ENCODE measurements around the gene ANO2.

Gene ANO2

DNA sequence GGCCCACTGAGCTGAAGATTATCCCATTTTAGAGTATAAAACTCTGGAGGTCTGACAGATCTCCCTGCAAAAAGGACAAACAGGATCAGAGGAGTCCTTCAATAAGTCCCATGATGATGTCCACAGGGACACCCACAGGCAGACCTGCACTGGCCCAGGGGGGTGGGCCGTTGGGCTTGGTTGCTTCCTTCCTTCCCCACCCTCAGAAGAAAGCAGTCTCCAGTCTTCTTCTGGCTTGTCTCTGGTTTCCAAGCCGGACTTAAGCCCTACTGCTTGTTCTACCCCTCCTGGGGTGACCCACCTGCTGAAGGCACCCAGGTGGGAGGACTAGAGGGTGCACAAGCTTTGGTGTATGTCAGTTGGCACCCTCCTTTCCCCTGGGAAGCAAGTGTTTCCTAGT lies 209.0 kb downstream of the ANO2 start:
- in situ Hi-C loops (cut with HindIII; ENCODE audit: low sequenced_read_pairs): no loop called here

DNA sequence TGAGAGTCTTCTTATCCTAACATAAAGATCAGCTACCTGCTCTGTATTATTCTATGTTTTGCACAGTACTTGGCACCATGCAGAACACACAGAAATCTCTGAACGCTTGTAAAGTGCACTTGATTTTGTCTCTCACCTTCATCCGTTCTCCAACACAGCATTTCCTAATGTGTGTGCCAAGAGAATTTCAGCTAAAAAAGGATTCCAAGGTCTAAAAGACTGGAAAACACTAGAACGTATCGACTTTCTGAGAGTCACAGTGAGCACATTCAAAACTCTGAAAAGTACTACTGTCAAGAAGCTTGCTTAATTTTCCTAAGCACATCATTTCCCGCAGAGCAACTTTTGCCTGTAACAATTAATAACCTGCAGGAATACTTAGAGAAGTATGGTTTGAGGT lies 211.1 kb downstream of the ANO2 start:
- in situ Hi-C loops (cut with HindIII; ENCODE audit: low sequenced_read_pairs): no loop called here

DNA sequence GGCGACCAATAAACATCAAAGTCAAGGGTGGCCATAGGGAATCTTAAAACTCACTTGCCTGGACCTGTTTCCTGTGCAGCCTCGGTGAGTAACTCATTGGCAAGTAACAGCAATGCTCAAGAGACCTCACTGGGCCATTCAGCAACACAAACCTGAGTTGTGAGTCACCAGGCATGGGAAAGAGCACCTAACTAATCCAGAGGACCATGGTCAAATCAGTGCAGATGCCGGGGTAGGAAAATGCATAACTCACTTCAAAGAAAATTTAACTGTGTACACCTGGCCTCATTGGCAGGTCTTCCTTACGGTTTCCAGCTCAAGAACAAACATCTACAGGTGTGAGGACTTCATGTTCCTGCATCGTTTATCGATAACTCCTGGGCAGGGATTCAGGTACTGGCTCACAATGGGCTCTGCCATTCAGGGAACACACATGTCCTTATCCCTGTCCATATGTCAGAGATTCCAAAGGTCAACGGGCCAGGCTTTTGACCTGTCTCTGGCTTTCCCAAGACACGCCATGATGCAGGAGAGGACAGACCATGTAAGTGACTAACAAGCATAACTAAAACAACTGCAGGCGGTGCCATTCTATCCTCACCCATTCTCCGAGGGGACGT lies 211.8 kb downstream of the ANO2 start:
- in situ Hi-C loops (cut with HindIII; ENCODE audit: low sequenced_read_pairs): no loop called here

DNA sequence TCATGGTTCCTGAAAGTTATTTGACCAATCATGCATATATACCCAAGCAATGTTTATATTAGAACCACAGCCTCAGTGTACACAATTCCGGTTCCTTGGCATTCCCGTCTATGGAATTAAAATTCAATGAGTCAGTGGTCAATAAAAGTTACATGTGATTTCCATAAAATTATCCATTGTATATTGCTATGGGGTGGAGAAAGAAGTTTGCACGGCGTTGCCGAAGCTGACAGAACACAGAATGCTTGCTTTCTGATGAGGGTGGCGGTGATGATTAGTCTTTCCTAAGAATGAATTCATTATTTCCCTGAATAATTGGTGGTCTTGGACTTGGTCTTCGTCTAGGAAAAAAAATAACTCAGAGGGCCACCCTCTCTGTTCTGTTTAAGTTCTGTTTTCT lies 214.1 kb downstream of the ANO2 start:
- in situ Hi-C loops (cut with HindIII; ENCODE audit: low sequenced_read_pairs): no loop called here

DNA sequence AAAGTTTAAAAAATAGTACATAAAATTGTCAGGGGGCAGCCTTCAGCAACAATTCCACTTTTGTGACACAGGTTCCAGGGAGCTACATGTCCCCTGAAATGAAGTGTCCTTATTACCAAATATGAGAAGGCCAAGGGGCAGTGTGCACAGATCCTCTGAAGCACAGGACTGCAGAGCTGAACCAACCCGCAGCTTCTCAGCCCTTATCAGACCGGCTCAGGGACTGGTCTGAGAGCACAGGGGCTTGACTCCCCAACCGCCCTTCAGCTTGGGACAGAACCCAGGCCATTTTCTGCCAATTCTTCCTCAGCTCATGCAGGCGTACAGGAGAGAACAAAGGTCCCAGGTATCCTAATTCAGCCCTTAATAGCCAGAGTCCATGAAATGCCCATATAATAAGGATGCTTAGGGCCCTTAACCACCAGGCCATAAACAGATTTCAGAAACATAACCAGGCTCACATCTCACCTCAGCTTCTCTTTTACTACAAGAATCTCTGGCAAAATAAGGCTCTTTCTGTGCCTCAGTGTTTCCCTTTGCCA lies 221.3 kb downstream of the ANO2 start:
- in situ Hi-C loops (cut with HindIII; ENCODE audit: low sequenced_read_pairs): no loop called here

DNA sequence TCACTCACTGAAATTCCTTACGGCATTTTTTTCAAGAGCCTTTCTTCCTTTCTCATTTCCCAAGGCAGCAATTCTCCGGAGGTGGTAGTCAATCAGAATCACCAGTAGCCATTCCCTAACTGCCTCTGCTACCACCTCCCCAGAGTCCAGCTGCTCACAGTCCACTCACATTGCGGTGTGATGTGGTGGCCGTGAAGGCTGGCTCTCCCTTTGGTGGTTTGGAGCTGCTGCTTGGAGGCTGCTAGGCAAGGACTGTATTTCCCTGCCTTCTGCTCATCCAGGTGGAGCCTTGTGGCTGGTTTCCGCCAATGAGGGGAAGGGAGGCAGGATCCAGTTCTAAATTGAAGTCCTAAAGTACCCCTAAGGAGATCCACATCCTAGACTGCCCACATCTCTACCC lies 222.0 kb downstream of the ANO2 start:
- in situ Hi-C loops (cut with HindIII; ENCODE audit: low sequenced_read_pairs): no loop called here

DNA sequence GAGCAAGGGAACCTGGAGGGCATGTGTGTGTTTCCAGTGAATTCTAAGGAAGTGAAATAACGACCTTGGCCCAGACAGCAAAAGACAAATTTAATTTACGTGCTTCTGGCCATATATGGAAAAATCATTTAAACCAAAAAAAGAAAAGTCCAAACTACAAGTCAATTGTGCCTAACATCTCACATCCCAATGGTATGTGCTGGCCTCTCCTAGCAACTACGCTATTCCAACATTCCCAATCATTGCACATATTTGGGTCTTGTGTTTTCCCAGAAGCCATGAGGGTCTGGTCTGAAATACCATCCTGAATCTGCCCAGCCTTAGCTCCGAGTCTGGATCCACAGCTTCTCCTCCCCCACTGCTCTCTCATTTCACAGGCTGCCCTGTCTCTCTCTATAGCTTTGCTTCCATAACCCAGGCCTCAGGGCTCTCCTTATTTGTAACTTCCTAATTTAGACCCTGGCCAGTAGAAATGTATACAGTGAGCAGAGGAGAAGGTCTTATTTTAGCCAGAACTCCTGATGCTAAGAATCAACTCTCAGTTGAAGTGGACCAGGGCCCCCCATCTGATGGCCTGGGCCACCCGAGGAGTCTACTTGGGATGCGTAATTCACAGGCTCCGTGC lies 224.6 kb downstream of the ANO2 start:
- in situ Hi-C loops (cut with HindIII; ENCODE audit: low sequenced_read_pairs): no loop called here

DNA sequence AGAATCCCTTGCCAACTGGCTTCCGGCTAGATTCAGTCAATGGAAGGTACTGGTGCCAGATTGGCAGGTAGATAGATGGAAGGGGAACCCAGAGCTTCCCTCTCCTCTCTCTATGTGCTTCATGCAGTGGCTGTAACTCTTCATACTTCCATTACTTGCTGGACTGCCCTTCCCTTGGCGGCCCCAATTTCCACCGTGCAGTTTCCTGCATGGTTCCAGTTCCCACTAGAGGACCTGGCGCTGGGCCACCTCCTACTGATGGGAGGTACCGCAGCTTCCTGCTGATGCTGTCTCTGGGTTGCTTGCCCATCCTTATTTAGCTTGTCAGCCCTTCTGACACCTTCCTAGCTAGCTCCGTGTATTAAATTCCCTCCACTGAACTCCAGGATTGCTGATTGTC lies 226.4 kb downstream of the ANO2 start:
- in situ Hi-C loops (cut with HindIII; ENCODE audit: low sequenced_read_pairs): no loop called here

DNA sequence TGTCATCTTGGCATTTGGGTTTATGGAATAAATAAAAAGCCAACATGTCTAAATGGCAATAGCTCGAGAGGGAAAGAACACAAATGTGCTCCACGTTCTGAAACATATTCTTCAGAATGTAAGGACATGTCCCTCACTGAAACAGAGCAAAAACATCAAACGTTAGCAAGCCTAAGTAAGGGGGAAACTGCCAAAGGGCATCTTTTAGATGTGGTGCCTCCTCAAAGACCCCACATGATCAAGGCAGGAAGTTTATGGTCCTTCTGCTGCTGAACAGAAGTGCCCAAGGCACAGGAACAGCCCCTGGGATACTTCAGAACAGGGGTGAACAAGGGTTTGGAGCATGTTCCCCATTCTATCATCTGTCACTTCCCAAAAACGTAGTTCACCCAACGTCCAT lies 227.0 kb downstream of the ANO2 start:
- in situ Hi-C loops (cut with HindIII; ENCODE audit: low sequenced_read_pairs): no loop called here

DNA sequence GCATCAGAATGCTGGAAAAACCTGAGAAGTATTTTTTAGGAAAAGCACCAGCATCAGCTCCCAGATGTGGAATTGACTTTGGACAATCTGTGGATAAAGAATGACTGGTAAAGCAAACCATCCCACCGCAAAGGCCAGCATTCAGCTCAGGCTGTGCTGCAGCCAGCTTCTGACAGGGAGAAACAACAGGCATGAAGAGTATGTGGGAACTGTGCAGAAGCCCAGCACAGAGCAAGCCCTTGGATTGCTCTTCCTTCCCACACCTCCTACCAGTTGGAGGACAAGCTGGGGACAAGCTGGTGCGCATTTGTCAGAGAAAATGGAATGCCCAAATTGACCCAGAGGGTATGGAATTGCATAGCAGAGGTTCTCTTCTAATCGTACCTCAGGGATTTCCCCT lies 228.1 kb downstream of the ANO2 start:
- in situ Hi-C loops (cut with HindIII; ENCODE audit: low sequenced_read_pairs): no loop called here

DNA sequence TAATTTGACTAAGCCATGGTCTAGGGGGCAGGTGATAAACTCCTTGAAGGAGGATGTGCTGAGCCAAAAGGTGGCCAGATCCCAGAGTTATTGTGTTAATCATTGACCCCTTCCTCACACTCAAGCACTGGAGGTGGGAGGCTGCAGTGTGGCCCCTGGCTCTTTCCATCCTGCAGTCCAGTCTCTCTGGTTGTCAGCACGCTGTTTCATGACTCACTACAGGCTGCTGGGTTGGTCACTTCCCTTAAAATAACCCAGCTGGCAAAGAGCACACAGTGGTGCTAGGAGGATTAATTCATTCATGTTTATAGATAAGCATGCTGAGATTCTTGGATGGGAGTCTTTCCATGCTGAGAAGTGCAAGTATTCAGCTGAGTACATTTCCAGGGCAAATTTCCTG lies 228.9 kb downstream of the ANO2 start:
- in situ Hi-C loops (cut with HindIII; ENCODE audit: low sequenced_read_pairs): no loop called here

DNA sequence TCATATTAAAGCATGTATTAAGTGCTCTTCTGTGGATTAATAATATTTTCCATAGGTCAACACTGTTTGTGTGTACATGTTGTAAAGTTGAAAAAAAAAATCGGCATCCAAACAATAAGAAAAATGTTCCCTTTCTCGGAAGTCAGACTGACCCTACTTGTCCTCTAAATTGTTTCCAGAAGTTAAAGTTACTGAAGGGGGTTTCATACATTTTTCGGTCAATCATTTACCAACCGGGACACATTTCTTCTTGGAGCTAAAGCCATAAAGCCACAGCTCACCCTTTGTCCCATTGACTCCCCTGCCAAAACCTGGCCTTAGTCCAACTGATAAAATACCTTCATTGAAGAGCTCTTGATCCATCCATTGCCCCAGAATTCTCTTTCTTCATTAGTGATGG lies 230.0 kb downstream of the ANO2 start:
- in situ Hi-C loops (cut with HindIII; ENCODE audit: low sequenced_read_pairs): no loop called here

DNA sequence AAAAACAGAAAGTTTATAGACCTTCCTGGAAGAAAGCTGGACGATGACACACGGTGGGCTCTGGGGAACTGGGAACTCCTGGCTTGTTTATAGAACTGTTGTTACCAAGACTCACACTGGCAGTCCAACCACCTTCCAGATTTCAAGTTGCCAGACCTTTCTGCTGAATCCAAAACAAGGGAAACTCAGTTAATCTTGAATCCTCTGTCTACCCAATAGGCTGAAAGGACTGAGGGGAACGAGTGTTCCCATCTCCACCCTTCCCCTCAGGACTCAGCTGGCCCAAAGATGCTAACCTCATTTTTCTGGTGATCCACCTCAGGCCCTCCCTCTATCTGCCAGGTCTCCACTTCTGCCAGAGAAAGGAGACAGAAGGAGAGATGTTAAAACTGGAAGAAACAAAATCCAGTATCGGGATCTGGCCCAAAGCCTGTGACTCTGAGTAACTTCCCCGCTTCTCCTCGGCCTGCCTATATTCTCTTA lies 231.4 kb downstream of the ANO2 start:
- in situ Hi-C loops (cut with HindIII; ENCODE audit: low sequenced_read_pairs): no loop called here

DNA sequence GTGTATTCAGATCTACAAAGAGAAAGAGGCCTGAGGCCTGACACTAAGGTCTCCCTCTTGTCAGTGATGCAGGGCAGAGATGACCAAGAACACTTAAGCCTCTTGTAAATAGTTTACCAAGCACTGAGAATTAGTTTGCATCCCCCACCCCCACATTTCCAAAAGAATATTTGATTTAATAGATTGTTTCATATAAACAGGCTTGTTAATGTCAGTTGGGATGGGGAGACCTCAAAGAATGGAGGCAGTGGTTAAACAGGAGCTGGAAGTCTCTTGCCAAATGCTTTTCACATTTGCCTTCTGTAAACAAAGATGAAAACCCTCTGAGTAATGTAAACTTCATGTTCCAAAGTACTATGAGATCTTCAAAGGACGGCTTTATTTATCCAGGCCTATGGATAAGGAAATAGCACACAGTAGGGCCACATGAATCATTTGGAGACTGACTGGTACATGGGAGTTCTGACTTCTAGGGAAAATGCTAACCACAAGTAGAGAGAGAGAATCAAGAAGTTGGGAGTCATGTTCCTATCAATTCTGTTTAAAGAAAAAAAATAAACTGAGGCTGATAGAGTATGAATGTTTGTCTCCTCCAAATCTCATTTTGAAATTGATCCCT lies 234.7 kb downstream of the ANO2 start:
- in situ Hi-C loops (cut with HindIII; ENCODE audit: low sequenced_read_pairs): no loop called here

DNA sequence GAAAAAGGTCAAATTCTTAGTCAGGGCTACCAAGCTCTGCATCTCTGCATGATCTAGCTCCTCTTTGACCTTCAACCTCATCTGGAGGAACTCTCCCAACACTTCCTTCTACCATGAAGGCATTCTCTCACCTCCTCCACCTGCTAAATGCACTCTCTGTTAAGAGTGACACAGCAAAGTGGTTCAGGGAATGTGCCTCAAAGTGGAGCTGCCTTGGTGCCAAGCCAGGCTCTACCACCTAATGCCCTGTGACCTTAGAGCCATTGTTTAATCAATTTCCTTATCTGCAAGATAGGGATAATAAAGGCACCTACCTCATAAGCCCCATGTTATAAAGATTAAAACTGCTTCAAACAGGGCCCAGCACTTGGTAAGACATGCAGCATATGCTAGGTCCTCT lies 236.7 kb downstream of the ANO2 start:
- in situ Hi-C loops (cut with HindIII; ENCODE audit: low sequenced_read_pairs): no loop called here

DNA sequence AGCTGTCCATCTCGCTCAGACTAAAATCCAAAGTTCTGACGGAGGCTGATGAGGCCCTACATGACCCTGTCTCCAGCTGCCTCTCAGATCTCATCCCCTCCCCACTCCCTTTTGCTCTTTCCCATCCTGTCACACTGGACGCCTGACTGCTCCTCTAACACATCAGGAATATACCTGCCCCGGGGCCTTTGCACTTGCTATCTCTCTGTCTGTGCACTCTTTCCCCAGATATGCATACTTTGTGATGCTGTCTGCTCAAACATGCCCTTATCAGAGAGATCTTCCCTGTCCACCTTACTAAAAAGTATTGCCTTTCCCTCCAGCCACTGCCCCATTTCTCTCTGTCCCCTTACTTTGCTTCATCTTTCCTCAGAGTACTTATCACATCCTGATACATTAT lies 238.8 kb downstream of the ANO2 start:
- in situ Hi-C loops (cut with HindIII; ENCODE audit: low sequenced_read_pairs): no loop called here

DNA sequence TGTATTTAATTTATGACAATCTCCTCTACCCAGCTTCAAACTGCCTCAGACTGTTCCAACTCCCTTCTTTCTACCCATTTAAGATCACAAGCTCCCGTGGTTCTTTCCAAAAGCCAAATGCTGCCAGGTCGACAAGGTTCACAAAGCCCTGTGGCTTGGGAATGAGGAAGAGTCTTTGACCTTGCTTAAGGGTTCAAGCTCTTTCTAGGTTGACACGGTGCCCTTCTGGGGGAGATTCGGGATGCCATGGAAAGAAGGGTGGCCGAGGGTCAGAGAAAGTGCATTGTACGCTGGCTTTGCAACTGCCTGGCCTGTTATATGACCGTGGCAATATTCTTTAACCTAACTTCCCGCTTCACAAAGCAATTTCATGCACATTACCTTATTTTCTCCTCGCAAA lies 239.3 kb downstream of the ANO2 start:
- in situ Hi-C loops (cut with HindIII; ENCODE audit: low sequenced_read_pairs): no loop called here

DNA sequence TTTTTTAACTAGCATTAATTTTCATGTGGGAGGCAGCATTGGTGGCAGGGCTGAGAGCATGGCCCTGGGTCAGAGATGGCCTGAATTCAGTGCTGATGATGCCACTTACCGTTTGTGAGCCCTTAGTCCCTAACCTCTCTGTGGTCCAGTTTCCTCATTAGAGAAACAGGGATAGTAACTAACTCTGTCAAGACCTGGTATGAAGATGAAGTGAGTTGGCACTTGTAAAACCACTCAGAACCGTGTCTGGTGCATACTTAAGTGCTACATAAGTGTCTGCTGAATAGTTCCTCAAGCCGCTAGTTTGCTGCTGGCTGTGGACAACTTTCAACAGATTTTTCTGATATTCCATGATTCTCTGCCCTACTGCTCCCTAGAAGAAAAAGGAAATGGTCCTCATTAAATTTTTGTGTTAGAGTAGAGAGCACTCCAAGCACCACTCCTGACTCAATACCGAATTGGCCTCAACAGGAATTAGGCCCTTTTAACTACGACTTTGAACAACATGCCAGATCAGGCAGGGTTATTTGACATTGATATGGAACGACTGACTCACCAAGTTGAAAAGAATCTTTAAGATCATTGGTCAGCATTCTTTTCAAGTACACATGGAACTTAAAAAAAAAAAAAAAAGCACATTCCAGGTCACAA lies 250.2 kb downstream of the ANO2 start:
- in situ Hi-C loops (cut with HindIII; ENCODE audit: low sequenced_read_pairs): no loop called here

DNA sequence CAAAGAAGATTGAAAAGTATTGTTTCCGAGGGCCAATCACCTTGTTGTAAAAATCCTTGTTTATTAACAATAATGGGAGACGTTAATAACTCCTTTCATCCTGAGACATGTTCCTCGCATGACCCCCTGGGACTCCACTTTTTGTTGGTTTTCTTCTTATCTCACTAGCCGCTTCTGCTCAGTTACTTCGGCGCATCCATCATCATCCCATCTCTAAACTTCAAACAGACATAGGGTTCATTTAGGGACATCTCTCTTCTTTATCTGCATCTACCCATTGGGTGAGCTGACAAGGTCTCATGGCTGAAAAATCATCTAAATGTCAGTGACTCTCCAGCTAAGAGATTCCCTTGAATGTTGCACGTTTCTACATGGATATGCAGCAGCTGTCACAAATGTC lies 252.2 kb downstream of the ANO2 start:
- in situ Hi-C loops (cut with HindIII; ENCODE audit: low sequenced_read_pairs): no loop called here

DNA sequence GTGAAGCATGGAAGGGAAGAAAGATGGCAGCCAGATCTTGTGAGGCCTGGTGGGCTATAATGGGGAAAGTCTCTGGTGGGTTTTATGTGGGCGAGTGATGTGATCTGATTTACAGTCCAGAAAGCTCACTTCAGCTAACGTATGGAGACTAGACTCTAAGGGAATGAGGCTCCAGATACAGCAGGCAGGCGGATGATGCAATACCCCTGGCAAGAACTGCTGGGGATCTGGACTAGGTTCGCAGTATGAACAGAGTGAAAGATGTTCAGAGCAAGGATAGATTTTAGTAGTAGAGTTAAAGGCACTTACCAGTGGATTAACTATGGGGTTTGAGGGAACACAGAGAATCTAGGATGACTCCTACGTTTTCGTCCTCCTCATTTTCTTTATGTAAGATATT lies 253.1 kb downstream of the ANO2 start:
- in situ Hi-C loops (cut with HindIII; ENCODE audit: low sequenced_read_pairs): no loop called here

DNA sequence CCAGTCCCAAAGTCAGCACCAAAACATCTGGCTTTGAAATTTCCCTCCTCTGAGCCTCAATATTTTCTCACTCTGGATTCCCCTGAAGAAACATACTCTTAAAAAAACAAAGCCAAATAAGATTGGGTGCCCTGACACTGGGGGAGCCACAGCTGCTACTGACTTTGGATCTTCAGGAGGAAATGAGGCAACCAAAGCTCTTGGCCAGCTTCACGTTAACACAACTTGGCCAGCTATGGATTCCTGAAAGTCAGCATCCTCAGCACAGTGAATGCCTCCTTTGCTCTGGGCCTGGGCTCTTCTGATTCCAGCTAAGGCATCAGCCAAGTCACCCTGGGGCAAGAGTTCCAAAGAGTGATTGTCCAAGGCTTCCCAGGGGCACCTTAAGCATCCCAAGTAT lies 254.8 kb downstream of the ANO2 start:
- in situ Hi-C loops (cut with HindIII; ENCODE audit: low sequenced_read_pairs): no loop called here

DNA sequence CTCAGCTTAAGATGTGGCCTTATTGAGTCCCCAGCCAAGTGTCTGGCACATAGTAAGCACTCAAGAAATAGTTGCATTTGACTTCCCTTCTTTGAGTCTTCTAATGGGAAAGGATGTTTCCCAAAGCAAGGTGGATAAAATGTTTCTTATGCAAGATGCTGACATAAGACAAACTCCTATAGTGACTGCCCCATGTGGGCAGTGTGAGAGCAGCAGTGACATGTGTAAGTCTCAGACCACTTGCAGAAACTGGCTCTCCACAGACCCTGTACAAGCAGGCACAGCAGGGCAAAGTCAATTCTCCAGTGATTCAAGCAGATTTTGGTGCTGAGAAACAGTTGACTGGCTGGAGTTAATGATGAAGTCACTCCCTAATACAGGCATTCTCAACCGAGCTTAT lies 255.3 kb downstream of the ANO2 start:
- in situ Hi-C loops (cut with HindIII; ENCODE audit: low sequenced_read_pairs): no loop called here
